DOHH2 (cell line): Measurements from ENCODE around the gene NPFFR1.
A peak's percentile ranks its signal among the peaks of the same experiment; 100 is the strongest.

Experiments used
- H3F3A ChIP-seq: fragments of 200-600 bp; sonication (generic), shearing (Covaris generic); 2 replicates; pipeline ENCODE4 v1.6.0; 2016; ENCODE audit warnings: antibody characterized with exemption, mild to moderate bottlenecking; ENCODE audit not compliant: control insufficient read depth, insufficient read depth
- H3K27ac ChIP-seq: fragments of 200-600 bp; sonication (generic); 2 replicates; pipeline ENCODE4 v1.5.1; 2014; ENCODE audit warnings: low read depth, mild to moderate bottlenecking, low read length, moderate library complexity
- H3K27me3 ChIP-seq: fragments of 200-600 bp; sonication (generic); 2 replicates; pipeline ENCODE4 v1.6.1; 2014; ENCODE audit warnings: mild to moderate bottlenecking, low read length, mixed read lengths; ENCODE audit not compliant: control insufficient read depth
- H3K36me3 ChIP-seq: fragments of 200-600 bp; sonication (generic); 2 replicates; pipeline ENCODE4 v1.6.1; 2014; ENCODE audit warnings: mild to moderate bottlenecking, low read length, moderate library complexity, mixed read lengths; ENCODE audit not compliant: control insufficient read depth
- H3K4me1 ChIP-seq: fragments of 200-600 bp; sonication (generic); 2 replicates; pipeline ENCODE4 v1.6.1; 2014; ENCODE audit warnings: mild to moderate bottlenecking, low read length, mixed read lengths; ENCODE audit not compliant: control insufficient read depth
- H3K4me2 ChIP-seq: fragments of 200-600 bp; sonication (generic); 2 replicates; pipeline ENCODE4 v1.6.0; 2014; ENCODE audit warnings: mild to moderate bottlenecking, low read length, moderate library complexity
- H3K4me3 ChIP-seq: fragments of 200-600 bp; sonication (generic); 2 replicates; pipeline ENCODE4 v1.5.1; 2014; ENCODE audit warnings: mild to moderate bottlenecking, low read length, mixed read lengths
- H3K79me2 ChIP-seq: fragments of 200-600 bp; sonication (generic); 2 replicates; pipeline ENCODE4 v1.6.1; 2014; ENCODE audit warnings: mild to moderate bottlenecking, low read length, mixed read lengths; ENCODE audit not compliant: control insufficient read depth
- H3K9me2 ChIP-seq: fragments of 200-600 bp; sonication (generic); replicated peaks from 2 replicates; pipeline ENCODE4 v1.6.1; 2014; ENCODE audit warnings: mild to moderate bottlenecking, low read length, mixed read lengths; ENCODE audit not compliant: control insufficient read depth
- H3K9me3 ChIP-seq: fragments of 200-600 bp; sonication (generic); 2 replicates; pipeline ENCODE4 v1.6.1; 2014; ENCODE audit warnings: antibody characterized with exemption, low read length, mixed read lengths; ENCODE audit not compliant: control insufficient read depth, insufficient read depth
- H4K20me1 ChIP-seq: fragments of 200-600 bp; sonication (generic); 2 replicates; pipeline ENCODE4 v1.6.0; 2014; ENCODE audit warnings: low read depth, mild to moderate bottlenecking, antibody characterized with exemption, low read length, moderate library complexity; ENCODE audit not compliant: control insufficient read depth, insufficient read depth
- EZH2phosphoT487 ChIP-seq: fragments of 200-600 bp; sonication (generic); IDR thresholded peaks from 2 replicates; pipeline ENCODE4 v1.6.1; 2017; ENCODE audit warnings: borderline replicate concordance, mild to moderate bottlenecking, antibody characterized with exemption, low read length, moderate library complexity, mixed read lengths
- TF ChIP-seq, protein P1 (sequence below): fragments of 200-600 bp; sonication (generic); IDR thresholded peaks from one replicate; pipeline ENCODE4 v1.5.1; 2014; ENCODE audit warnings: antibody characterized with exemption, mild to moderate bottlenecking, low read depth, low read length; ENCODE audit not compliant: poor library complexity, severe bottlenecking

Gene NPFFR1, protein sequence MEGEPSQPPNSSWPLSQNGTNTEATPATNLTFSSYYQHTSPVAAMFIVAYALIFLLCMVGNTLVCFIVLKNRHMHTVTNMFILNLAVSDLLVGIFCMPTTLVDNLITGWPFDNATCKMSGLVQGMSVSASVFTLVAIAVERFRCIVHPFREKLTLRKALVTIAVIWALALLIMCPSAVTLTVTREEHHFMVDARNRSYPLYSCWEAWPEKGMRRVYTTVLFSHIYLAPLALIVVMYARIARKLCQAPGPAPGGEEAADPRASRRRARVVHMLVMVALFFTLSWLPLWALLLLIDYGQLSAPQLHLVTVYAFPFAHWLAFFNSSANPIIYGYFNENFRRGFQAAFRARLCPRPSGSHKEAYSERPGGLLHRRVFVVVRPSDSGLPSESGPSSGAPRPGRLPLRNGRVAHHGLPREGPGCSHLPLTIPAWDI

DNA sequence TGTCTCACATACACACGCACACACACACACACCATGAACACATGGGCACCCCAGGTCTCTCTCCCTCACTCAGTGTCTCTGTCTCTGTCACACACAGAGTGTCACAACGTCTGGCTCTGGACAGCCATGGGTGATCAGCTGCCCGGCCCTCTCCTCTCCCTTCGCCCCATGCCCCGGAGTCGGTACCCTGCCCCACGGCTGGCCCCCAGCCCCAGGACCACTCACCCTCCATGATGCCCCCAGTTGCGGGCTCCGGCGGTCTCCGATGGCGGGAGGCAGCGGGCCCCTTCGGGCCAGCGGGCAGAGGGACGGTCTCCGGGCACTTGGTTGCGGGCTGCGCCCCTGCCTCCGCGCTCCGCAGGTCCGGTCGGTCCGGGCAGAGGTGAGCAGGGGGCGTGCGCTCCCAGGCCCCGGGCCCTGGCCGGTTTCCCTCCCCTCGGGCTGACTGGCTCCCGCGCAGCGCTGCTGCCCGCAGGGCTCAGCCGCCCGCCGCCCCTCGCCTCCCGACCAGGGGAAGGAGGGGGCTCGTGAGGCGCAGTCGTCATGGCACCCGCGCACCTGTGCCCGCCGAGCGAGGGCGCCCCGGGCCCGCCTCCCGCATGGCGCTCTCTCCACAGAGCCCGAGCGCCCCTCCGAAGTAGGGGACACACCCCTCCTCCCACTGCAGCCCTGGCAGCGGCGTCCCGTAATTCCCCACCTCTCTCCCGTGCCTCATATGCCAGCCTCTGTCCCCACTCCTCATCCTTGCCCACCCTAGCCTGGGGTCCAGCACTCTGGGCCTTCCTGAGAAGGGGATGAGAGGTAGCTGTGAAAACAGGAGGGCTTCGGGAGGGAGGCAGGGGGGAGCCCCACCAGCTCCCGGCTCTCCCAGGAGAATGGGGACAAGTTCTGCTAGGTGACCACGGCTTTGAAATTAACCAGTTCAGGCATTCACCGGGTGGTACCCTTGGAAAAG is at the start of gene NPFFR1:
Gene NPFFR1, minus strand, starts transcription at position 560 of the 955 bp plus-strand sequence. Its CDS starts 328 bp downstream, at position 232.
- no peaks in the 10 kb centered on the region for H3K79me2 ChIP-seq
- H3K27ac ChIP-seq, result no peak within 1 kb of the TSS
- no peaks in the 10 kb centered on the region for H3K9me2 ChIP-seq
- H3K4me2 ChIP-seq, result no peak within 1 kb of the TSS
- no peaks in the 10 kb centered on the region for H4K20me1 ChIP-seq
- H3K36me3 ChIP-seq, result no peaks in the 10 kb centered on the region
- H3K4me1 ChIP-seq, result no peaks in the 10 kb centered on the region
- H3F3A ChIP-seq, result no peaks in the 10 kb centered on the region
- TF ChIP-seq EZH2phosphoT487, result no peak
- TF ChIP-seq, protein P1, sequence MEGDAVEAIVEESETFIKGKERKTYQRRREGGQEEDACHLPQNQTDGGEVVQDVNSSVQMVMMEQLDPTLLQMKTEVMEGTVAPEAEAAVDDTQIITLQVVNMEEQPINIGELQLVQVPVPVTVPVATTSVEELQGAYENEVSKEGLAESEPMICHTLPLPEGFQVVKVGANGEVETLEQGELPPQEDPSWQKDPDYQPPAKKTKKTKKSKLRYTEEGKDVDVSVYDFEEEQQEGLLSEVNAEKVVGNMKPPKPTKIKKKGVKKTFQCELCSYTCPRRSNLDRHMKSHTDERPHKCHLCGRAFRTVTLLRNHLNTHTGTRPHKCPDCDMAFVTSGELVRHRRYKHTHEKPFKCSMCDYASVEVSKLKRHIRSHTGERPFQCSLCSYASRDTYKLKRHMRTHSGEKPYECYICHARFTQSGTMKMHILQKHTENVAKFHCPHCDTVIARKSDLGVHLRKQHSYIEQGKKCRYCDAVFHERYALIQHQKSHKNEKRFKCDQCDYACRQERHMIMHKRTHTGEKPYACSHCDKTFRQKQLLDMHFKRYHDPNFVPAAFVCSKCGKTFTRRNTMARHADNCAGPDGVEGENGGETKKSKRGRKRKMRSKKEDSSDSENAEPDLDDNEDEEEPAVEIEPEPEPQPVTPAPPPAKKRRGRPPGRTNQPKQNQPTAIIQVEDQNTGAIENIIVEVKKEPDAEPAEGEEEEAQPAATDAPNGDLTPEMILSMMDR, result peak; percentile 12
- H3K9me3 ChIP-seq, result no peaks in the 10 kb centered on the region
- H3K27me3 ChIP-seq, result peaks cover 39% of the 10 kb centered on the region
- H3K4me3 ChIP-seq, result no peak within 1 kb of the TSS

DNA sequence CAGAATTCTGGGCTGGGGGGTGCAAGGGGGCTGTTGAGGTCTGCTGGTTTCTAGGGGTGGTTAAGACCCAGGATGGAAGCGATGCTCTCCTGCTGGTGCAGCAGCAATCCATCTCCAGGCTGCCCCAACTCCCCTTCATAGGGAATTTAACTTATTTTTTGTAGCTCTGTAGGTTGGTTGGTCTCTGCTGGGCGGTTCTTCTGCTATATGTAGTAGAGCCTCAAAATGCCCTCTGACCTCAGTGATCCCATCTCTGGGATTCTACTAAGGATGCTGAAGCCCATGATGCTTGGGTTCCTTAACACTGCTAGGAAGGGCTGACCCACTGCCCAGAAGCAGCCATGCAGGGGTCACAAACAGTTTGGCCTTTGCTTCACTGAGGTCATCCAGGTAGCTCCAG is 49.5 kb upstream of the NPFFR1 start:
- no peaks in the 10 kb centered on the region for H3K9me2 ChIP-seq
- no peaks in the 10 kb centered on the region for H3K36me3 ChIP-seq
- H3K27ac ChIP-seq, result no peak overlapping the region
- H4K20me1 ChIP-seq, result no peaks in the 10 kb centered on the region; the same call in 1 of the 2 replicates
- peak overlapping the region; percentile 96; the same call in 1 of the 2 replicates for H3K4me2 ChIP-seq
- no peaks in the 10 kb centered on the region for H3K27me3 ChIP-seq
- peaks cover 3% of the 10 kb centered on the region; the same call in 1 of the 2 replicates for H3F3A ChIP-seq
- H3K9me3 ChIP-seq, result no peaks in the 10 kb centered on the region
- H3K79me2 ChIP-seq, result peaks cover 6% of the 10 kb centered on the region; the same call in 1 of the 2 replicates
- TF ChIP-seq EZH2phosphoT487, result no peak
- TF ChIP-seq, protein P1, result no peak
- H3K4me1 ChIP-seq, result peaks cover 55% of the 10 kb centered on the region
- H3K4me3 ChIP-seq, result no peak overlapping the region

DNA sequence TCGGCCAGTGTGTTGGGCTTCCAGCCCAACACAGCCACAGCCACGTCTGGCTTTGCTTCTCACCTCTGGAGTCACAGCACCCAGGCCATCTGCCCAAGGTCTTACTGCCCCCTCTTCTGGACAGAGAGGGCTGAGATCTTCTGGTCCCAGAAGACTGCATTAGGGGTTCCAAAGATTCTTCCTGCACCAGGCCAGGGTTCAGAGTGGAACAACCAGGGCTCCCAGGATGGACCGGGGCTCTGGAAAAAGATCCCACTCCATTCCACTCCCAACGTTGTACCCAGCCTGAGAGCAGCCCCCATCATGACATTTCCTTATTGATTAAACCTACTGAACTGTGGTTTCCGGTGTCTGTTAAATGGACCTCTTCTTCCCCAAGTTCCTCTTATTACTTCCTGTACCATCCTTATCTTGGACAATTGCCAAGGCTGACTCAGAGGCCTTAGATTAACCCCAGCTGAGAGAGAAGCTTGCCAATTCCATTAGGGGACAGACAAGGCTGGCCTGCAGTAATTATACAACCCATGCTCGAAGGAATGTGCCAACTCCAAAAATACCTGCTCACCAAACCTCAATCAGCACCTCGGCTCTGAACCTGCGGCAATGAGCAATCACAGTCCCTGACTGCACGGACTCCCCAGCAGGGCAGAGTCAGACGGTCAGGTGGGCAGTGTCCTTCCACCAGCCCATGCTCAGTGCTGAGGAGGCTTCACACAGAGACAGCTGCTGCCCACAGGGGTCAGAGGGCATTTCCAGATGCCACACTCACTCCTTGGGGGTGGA is 47.9 kb upstream of the NPFFR1 start:
- no peaks in the 10 kb centered on the region for H3K9me3 ChIP-seq
- H4K20me1 ChIP-seq, result no peaks in the 10 kb centered on the region; the same call in 1 of the 2 replicates
- TF ChIP-seq EZH2phosphoT487, result no peak
- TF ChIP-seq, protein P1, result peak; percentile 55
- H3K4me1 ChIP-seq, result peaks cover 54% of the 10 kb centered on the region
- peak overlapping the region; percentile 69 for H3K4me3 ChIP-seq
- H3K36me3 ChIP-seq, result no peaks in the 10 kb centered on the region
- H3K79me2 ChIP-seq, result peaks cover 6% of the 10 kb centered on the region; the same call in 1 of the 2 replicates
- H3K27ac ChIP-seq, result peak overlapping the region; percentile 35
- no peaks in the 10 kb centered on the region for H3K27me3 ChIP-seq
- peaks cover 3% of the 10 kb centered on the region; the same call in 1 of the 2 replicates for H3F3A ChIP-seq
- H3K4me2 ChIP-seq, result peak overlapping the region; percentile 96
- no peaks in the 10 kb centered on the region for H3K9me2 ChIP-seq
